PC-3 (cell line): ENCODE measurements around the gene ITGA3.

ENCODE experiments used
- EZH2 ChIP-seq: fragments of 300-600 bp; sonication (generic); IDR thresholded peaks from one replicate; pipeline ENCODE4 v1.6.1; 2017; ENCODE audit warnings: antibody characterized with exemption, mild to moderate bottlenecking, low read length; ENCODE audit not compliant: unreplicated experiment
- EZH2phosphoT487 ChIP-seq: fragments of 300-600 bp; sonication (generic); IDR thresholded peaks from 2 replicates; pipeline ENCODE4 v1.6.1; 2018; ENCODE audit warnings: mild to moderate bottlenecking, antibody characterized with exemption, low read length, borderline replicate concordance
- TF ChIP-seq, protein P1 (sequence below): fragments of 300-600 bp; sonication (generic); conservative IDR thresholded peaks from 2 replicates; pipeline ENCODE4 v1.5.1; 2017; ENCODE audit warnings: antibody characterized with exemption, low read depth, mild to moderate bottlenecking, low read length

GRCh38 chr17:50066995-50067394, 11.1 kb downstream of the ITGA3 start:
- TF ChIP-seq, protein P1, sequence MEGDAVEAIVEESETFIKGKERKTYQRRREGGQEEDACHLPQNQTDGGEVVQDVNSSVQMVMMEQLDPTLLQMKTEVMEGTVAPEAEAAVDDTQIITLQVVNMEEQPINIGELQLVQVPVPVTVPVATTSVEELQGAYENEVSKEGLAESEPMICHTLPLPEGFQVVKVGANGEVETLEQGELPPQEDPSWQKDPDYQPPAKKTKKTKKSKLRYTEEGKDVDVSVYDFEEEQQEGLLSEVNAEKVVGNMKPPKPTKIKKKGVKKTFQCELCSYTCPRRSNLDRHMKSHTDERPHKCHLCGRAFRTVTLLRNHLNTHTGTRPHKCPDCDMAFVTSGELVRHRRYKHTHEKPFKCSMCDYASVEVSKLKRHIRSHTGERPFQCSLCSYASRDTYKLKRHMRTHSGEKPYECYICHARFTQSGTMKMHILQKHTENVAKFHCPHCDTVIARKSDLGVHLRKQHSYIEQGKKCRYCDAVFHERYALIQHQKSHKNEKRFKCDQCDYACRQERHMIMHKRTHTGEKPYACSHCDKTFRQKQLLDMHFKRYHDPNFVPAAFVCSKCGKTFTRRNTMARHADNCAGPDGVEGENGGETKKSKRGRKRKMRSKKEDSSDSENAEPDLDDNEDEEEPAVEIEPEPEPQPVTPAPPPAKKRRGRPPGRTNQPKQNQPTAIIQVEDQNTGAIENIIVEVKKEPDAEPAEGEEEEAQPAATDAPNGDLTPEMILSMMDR, result no peak
- TF ChIP-seq EZH2phosphoT487, result no peak
- no peak for TF ChIP-seq EZH2
